Renal cortical epithelial cell (primary cell): ENCODE results near the gene FARP1. TPM values are rescaled to one million over a fixed set of nuclear protein-coding genes. Genes with fewer than 3 reads are reported as not detected.
"Not testable (repeated sequence)": the region's sequence is repeated elsewhere in the genome, so short reads cannot be mapped to it uniquely, and the experiment has no call there.

Experiments
- DNase-seq: peaks from one replicate; pipeline ENCODE4 v3.0.0-alpha.2; 2011; ENCODE audit warnings: low read depth
- total RNA-seq: library from RNA; depleted of rRNA; stranded (reverse); fragments of >200 nt; gene quantifications from 2 replicates; pipeline ENCODE4 v1.2.3, GENCODE V29; 2014

The FARP1 gene
- total RNA-seq, 1 donor from 2014 or later = 261 TPM

- no peak for DNase-seq
Observed at GRCh38 chr13:98262292-98262691, 119.4 kb downstream of the FARP1 start.

GRCh38 chr13:98263841-98264240 is 120.9 kb downstream of the FARP1 start:
- DNase-seq = peak; percentile 75

- DNase-seq = no peak
Observed at GRCh38 chr13:98264877-98265276, 122.0 kb downstream of the FARP1 start.

- DNase-seq = peak; percentile 92
Observed at GRCh38 chr13:98265692-98266551, 123.0 kb downstream of the FARP1 start.

GRCh38 chr13:98267080-98267912 is 124.4 kb downstream of the FARP1 start:
- peak; percentile 86 for DNase-seq

- no peak for DNase-seq
Observed at GRCh38 chr13:98269386-98269785, 126.5 kb downstream of the FARP1 start.

- no peak for DNase-seq
Observed at GRCh38 chr13:98270819-98271218, 127.9 kb downstream of the FARP1 start.

GRCh38 chr13:98271646-98272045 is 128.8 kb downstream of the FARP1 start:
- DNase-seq = not testable (repeated sequence)

GRCh38 chr13:98272549-98272948 is 129.7 kb downstream of the FARP1 start:
- no peak for DNase-seq

GRCh38 chr13:98273067-98273823 is 130.4 kb downstream of the FARP1 start:
- no peak for DNase-seq

GRCh38 chr13:98273824-98274742 is 131.2 kb downstream of the FARP1 start:
- no peak for DNase-seq

- no peak for DNase-seq
Observed at GRCh38 chr13:98274921-98275487, 132.1 kb downstream of the FARP1 start.

- no peak for DNase-seq
Observed at GRCh38 chr13:98275681-98276171, 132.8 kb downstream of the FARP1 start.

- no peak for DNase-seq
Observed at GRCh38 chr13:98276486-98276885, 133.6 kb downstream of the FARP1 start.

GRCh38 chr13:98278068-98278724 is 135.3 kb downstream of the FARP1 start:
- DNase-seq = no peak

- DNase-seq = peak; percentile 91
Observed at GRCh38 chr13:98279473-98280175, 136.7 kb downstream of the FARP1 start.

- no peak for DNase-seq
Observed at GRCh38 chr13:98280176-98280510, 137.2 kb downstream of the FARP1 start.

GRCh38 chr13:98284679-98285078 is 141.8 kb downstream of the FARP1 start:
- DNase-seq = no peak

- no peak for DNase-seq
Observed at GRCh38 chr13:98285317-98285716, 142.4 kb downstream of the FARP1 start.
